ENCODE measurements around the gene ZNF277. TPM values are rescaled to one million over a fixed set of nuclear protein-coding genes. Genes with fewer than 3 reads are reported as not detected.

ZNF277 gene
- total RNA-seq, 1 donor from 2014 or later = 25.9 TPM

DNA sequence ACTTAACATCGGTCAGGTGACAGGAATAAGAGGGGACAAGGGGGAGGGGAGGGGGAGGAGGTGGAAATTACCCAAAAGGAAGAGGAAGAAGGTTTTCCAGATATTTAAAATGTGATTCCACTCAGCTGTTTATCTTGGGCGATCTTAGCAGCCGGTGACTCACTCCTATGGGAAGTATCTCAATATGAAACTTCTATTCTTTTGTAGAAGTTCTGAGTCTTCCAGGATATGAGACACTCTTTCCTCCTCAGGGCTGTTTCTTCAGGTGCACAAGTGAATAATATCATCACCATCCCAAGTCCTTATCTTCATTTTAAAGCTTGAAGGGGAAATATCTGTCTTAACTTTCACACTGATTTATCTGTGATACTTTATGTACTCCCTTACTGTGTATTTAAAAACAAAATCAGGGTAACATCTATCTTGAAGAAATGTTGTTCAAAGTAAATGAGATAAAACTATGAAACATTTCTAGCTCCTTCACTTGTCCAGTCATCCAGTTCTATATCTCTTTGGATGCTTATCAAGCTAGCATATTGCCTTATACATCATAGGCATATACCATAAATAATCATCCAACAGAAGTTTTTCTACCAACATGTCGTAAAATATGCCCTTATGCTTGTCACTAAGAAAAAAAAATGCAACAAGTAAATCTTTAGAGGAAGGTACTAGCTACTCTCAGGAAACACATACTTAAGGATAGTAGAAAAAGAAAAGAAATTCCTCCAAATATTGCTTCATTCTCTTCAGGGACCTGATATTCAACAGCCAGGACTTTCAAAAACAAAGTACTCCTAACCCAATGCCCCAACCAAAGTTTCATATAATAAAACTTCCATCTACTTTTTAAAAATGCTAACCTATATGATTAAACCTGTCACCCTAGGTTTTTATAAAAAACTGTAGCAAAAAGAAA lies 14.0 kb upstream of the ZNF277 start:
- no peaks in the 10 kb centered on the region for H3K27me3 Mint-ChIP-seq
- no peaks in the 10 kb centered on the region for H3K36me3 Mint-ChIP-seq (ENCODE audit: insufficient read depth)
- no peak overlapping the region for H3K27ac Mint-ChIP-seq
- no peak overlapping the region for H3K4me3 Mint-ChIP-seq (ENCODE audit: low read depth)
- H3K9me3 Mint-ChIP-seq (ENCODE audit: low read depth) = no peaks in the 10 kb centered on the region
- TF ChIP-seq, protein P1, sequence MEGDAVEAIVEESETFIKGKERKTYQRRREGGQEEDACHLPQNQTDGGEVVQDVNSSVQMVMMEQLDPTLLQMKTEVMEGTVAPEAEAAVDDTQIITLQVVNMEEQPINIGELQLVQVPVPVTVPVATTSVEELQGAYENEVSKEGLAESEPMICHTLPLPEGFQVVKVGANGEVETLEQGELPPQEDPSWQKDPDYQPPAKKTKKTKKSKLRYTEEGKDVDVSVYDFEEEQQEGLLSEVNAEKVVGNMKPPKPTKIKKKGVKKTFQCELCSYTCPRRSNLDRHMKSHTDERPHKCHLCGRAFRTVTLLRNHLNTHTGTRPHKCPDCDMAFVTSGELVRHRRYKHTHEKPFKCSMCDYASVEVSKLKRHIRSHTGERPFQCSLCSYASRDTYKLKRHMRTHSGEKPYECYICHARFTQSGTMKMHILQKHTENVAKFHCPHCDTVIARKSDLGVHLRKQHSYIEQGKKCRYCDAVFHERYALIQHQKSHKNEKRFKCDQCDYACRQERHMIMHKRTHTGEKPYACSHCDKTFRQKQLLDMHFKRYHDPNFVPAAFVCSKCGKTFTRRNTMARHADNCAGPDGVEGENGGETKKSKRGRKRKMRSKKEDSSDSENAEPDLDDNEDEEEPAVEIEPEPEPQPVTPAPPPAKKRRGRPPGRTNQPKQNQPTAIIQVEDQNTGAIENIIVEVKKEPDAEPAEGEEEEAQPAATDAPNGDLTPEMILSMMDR (IDR thresholded peaks at IDR 0.05; ENCODE audit: unreplicated experiment) = no peak
- no peak for DNase-seq (ENCODE audit: low spot score, unreplicated experiment)
- no peaks in the 10 kb centered on the region for H3K4me1 Mint-ChIP-seq (ENCODE audit: low read depth)

GRCh38 chr7:112193915-112194502 lies 12.5 kb upstream of the ZNF277 start:
- H3K4me3 Mint-ChIP-seq (ENCODE audit: low read depth) = no peak overlapping the region
- peaks cover 2% of the 10 kb centered on the region for H3K4me1 Mint-ChIP-seq (ENCODE audit: low read depth)
- no peaks in the 10 kb centered on the region for H3K9me3 Mint-ChIP-seq (ENCODE audit: low read depth)
- H3K27ac Mint-ChIP-seq = peak overlapping the region; percentile 76
- TF ChIP-seq, protein P1 (IDR thresholded peaks at IDR 0.05; ENCODE audit: unreplicated experiment) = no peak
- no peaks in the 10 kb centered on the region for H3K36me3 Mint-ChIP-seq (ENCODE audit: insufficient read depth)
- H3K27me3 Mint-ChIP-seq = no peaks in the 10 kb centered on the region
- no peak for DNase-seq (ENCODE audit: low spot score, unreplicated experiment)

GRCh38 chr7:112195717-112196116 lies 10.8 kb upstream of the ZNF277 start:
- DNase-seq (ENCODE audit: low spot score, unreplicated experiment) = no peak
- Mint-ChIP-seq H3K27ac (no peak overlapping the region), H3K4me1 (ENCODE audit: low read depth) (peaks cover 2% of the 10 kb centered on the region), H3K27me3 (no peaks in the 10 kb centered on the region), H3K9me3 (ENCODE audit: low read depth) (no peaks in the 10 kb centered on the region), H3K4me3 (ENCODE audit: low read depth) (no peak overlapping the region), H3K36me3 (ENCODE audit: insufficient read depth) (no peaks in the 10 kb centered on the region)
- TF ChIP-seq, protein P1 (IDR thresholded peaks at IDR 0.05; ENCODE audit: unreplicated experiment) = no peak

GRCh38 chr7:112197322-112197721 lies 9.2 kb upstream of the ZNF277 start:
- Mint-ChIP-seq H3K4me1 (ENCODE audit: low read depth) (peaks cover 2% of the 10 kb centered on the region), H3K9me3 (ENCODE audit: low read depth) (no peaks in the 10 kb centered on the region), H3K27me3 (no peaks in the 10 kb centered on the region), H3K27ac (no peak overlapping the region), H3K4me3 (ENCODE audit: low read depth) (no peak overlapping the region), H3K36me3 (ENCODE audit: insufficient read depth) (no peaks in the 10 kb centered on the region)
- TF ChIP-seq, protein P1 (IDR thresholded peaks at IDR 0.05; ENCODE audit: unreplicated experiment) = no peak
- DNase-seq (ENCODE audit: low spot score, unreplicated experiment) = no peak

DNA sequence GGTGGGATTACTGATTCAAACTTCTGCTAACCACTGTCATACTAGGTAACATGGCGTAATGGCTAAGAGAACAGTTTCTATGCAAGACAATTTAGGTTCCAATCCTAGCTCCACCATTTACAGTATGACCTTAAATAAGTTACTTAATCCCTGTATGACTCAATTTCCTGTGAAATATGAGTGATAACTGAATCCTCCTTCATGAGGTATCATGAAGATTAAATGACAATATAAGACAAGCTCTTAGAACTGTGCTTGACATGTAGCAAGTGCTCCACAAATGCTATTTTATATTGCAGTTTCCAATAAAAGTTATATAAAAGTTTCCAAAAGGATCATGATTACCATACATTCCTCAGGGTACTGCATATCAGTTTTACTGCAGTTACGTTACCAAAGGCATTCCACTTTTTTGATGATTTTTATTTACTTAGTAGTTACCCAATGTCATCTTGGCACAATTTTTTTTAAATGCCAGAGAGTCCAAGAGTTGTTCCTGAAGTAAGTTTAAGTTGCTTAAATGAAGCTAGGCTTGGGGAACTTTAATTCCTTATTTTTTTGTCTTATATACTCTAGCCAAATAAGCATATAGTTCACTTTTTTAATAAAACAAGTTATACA lies 7.3 kb upstream of the ZNF277 start:
- TF ChIP-seq, protein P1 (IDR thresholded peaks at IDR 0.05; ENCODE audit: unreplicated experiment) = no peak
- Mint-ChIP-seq H3K36me3 (ENCODE audit: insufficient read depth) (no peaks in the 10 kb centered on the region), H3K27ac (no peak overlapping the region), H3K4me3 (ENCODE audit: low read depth) (no peak overlapping the region), H3K4me1 (ENCODE audit: low read depth) (peaks cover 14% of the 10 kb centered on the region), H3K27me3 (no peaks in the 10 kb centered on the region), H3K9me3 (ENCODE audit: low read depth) (no peaks in the 10 kb centered on the region)
- no peak for DNase-seq (ENCODE audit: low spot score, unreplicated experiment)

All from progenitor cell of endocrine pancreas (in vitro differentiated cells).